Retinal pigment epithelial cell (primary cell): ENCODE measurements around the gene SDF2L1.
"Not testable (repeated sequence)": the region's sequence is repeated elsewhere in the genome, so short reads cannot be mapped to it uniquely, and the experiment has no call there.

Experiments used
- DNase-seq: peaks from one replicate; pipeline ENCODE4 v3.0.0-alpha.2; 2010; ENCODE audit warnings: low read depth
- H3K4me3 ChIP-seq: 2 replicates; pipeline ENCODE4 v1.5.1; 2011; ENCODE audit warnings: mild to moderate bottlenecking, low read length, control low read depth, moderate library complexity
- TF ChIP-seq, protein P1 (sequence below): conservative IDR thresholded peaks from 2 replicates; pipeline ENCODE4 v1.5.1; 2011; ENCODE audit warnings: low read depth, low read length, control low read depth, inconsistent platforms

The SDF2L1 gene

DNA sequence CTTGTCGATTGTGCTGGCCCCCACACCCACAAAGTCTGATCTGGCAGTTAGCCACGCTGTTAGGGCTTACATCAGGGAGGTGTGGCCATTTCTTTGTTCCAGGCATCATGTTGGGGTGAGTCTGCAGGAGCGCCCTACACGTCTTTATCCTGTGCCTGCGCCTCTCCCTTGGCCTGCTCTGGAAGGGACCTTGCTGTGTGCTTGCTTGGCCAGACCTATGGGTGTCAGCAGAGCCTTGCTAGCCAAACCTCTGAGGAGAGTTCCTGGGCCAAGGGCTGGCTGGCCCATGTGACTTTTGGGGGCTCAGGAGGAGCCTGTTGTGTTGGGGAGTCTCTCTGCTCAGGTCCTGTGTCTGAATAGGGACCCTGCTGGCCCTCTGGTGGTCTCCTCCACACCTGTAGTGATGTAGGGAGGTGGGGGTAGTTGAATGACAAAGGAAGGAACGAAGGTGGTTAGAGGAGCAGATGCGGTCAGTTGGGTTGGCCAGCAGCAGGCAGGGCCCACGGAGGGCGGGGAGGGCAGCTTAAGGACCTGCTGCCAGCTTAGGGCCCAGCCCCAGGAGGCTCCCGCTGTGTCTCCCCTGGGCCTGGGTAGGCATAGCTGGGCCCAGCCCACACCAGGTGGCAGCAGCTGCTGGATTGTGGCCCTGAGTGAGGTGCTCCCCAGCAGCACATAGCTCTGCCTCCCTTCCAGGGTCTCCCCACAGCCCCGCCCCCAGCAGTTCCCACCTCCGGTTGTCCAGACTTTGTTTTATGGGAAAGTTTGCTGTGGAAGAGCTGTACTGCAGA lies 31.6 kb downstream of the SDF2L1 start:
- TF ChIP-seq, protein P1, sequence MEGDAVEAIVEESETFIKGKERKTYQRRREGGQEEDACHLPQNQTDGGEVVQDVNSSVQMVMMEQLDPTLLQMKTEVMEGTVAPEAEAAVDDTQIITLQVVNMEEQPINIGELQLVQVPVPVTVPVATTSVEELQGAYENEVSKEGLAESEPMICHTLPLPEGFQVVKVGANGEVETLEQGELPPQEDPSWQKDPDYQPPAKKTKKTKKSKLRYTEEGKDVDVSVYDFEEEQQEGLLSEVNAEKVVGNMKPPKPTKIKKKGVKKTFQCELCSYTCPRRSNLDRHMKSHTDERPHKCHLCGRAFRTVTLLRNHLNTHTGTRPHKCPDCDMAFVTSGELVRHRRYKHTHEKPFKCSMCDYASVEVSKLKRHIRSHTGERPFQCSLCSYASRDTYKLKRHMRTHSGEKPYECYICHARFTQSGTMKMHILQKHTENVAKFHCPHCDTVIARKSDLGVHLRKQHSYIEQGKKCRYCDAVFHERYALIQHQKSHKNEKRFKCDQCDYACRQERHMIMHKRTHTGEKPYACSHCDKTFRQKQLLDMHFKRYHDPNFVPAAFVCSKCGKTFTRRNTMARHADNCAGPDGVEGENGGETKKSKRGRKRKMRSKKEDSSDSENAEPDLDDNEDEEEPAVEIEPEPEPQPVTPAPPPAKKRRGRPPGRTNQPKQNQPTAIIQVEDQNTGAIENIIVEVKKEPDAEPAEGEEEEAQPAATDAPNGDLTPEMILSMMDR, result no peak
- H3K4me3 ChIP-seq, result no peak overlapping the region
- no peak for DNase-seq

DNA sequence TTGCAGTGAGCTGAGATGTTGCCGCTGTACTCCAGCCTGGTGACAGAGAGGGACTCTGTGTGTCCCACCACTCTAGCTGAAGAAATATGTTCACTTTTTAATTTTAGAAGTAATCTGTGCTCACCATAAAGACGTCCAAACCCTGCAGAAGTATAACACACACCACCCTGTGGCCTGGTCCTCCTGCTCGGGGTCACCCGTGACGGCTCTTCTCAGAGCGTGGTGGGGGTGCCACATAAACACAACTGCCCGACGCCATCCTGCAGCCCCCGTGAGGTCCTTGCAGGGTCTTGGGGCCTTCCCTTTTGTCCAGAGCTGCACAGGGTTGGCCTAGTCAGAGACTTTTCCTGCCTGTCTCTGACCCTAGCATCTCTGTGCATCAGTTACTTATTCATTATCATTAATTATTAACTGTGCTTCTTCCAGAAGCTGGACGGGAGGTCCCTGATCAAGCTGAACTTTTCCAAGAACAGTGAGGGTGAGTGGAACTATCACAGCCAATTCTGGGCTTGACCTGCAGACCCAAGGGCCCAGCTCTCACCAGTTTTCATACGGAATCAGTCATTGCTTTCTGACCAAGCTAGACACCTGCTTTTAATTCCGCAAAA lies 32.6 kb downstream of the SDF2L1 start:
- no peak overlapping the region for H3K4me3 ChIP-seq
- TF ChIP-seq, protein P1, result no peak
- no peak for DNase-seq

DNA sequence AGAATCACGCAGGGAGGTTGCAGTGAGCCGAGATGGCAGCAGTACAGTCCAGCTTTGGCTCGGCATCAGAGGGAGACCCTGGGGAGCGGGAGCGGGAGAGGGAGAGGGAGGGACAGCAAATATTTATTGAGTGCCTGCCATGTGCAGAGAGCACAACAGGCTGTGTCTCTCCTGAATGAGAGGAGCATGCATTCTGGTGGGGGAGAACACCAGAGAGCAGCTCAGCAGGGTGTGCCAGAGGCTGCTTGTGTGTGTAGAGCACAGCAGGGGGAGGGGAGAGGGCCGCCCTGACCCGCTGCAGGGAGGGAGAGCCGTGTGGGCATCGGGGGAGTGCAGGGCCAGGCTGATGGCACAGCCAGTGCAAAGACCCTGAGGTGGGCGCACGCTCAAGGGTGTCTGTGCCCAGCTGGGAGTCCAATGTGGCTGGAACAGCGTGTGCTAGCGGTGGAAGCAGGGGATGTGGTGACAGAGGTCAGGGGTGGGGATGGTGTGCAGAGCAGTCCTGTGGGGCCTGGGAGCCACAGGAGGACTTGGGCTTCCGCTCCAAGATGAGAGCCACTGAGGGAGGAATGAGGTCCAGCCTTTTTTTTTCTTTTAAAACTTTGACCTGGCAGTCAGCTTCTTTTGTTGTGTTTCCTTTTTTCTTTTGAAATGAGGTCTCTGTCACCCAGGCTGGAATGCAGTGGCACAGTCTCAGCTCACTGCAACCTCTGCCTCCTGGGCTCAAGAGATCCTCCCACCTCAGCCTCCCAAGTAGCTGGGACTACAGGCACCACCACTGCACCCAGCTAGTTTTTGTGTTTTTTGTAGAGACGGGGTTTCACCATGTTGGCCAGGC lies 35.7 kb downstream of the SDF2L1 start:
- H3K4me3 ChIP-seq, result no peak overlapping the region
- DNase-seq, result no peak
- TF ChIP-seq, protein P1, result no peak

DNA sequence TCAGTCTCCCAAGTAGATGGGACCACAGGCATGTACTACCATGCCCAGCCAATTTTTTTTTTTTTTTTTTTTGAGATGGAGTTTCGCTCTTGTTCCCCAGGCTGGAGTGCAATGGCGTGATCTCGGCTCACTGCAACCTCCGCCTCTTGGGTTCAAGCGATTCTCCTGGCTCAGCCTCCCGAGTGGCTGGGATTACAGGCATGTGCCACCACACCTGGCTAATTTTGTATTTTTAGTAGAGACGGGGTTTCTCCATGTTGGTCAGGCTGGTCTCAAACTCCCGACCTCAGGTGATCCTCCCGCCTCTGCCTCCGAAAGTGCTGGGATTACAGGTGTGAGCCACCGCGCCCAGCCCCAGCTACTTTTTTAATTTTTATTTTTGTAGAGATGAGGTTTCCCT lies 36.7 kb downstream of the SDF2L1 start:
- H3K4me3 ChIP-seq, DNase-seq: not testable (repeated sequence)

DNA sequence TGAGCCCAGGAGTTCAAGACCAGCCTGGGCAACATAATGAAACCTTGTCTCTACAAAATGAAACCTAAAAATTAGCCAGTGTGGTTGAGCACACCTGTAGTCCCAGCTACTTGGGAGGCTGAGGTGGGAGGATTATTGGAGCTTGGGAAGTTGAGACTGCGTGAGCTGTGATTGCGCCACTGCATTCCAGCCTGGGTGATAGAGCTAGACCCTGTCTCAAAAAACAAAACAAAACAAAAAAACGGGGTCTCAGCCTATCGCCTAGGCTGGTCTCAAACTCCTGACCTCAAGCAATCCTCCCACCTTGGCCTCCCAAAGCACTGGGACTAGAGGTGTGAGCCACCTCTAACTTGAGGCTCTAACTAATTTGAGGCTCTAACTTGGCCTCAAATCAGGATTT lies 37.3 kb downstream of the SDF2L1 start:
- no peak overlapping the region for H3K4me3 ChIP-seq
- TF ChIP-seq, protein P1, result no peak
- no peak for DNase-seq

DNA sequence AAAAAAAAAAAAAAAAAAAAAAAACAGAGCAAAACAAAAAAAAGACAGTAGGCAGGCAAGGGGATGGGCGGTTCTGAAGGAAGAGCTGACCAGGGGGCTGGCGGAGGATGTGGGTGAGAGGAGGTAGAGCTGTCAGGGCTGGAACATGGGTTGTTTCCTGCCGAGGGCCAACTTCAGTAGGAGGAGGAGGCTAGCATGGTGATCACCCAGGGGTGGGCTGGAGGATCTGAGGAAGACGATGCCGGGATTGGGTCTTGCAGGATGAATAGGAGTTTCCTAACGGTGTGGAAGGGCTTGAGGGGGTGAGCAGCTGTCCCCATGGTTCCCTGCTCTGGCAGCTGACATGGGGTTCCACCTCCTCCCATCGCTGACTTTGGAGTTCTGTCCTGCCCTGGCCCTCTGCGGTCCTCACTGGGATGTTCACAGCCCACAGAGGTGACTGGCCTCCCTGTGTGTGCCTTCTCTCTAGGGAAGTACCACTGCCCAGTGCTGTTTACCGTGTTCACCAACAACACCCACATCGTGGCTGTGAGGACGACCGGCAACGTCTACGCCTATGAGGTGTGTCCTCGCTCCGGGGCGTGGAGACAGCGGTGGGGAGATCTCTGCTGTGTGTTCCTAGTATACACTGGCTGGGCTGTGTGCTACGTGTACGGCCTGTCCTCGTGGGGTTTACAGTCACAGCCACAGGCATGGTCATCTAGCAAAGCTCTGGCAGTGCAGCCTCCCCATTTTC lies 38.9 kb downstream of the SDF2L1 start:
- no peak for DNase-seq
- TF ChIP-seq, protein P1, result no peak

More for the DNA sequence above, 38.9 kb downstream of the SDF2L1 start:
- no peak overlapping the region for H3K4me3 ChIP-seq
